Caco-2 (cell line): ENCODE measurements around the gene BAHCC1. TPM values are rescaled to one million over a fixed set of nuclear protein-coding genes. Genes with fewer than 3 reads are reported as not detected.

Experiments used
- BruUV-seq: library from RNA; stranded (reverse); fragments of 400-500 nt; replicated peaks from 2 replicates; lab custom pipeline; 2021; lab: Mats Ljungman, UMichigan
- CTCF ChIA-PET: fragments of 300-600 bp; sonication (Branson Sonifier 250); formaldehyde crosslinking; loops from one replicate; lab custom pipeline; 2022; ENCODE audit warnings: antibody characterized with exemption; lab: Charles Lee
- POLR2A ChIA-PET: fragments of 300-600 bp; sonication (Branson Sonifier 250); formaldehyde crosslinking; loops from one replicate; lab custom pipeline; 2022; ENCODE audit warnings: antibody characterized with exemption; lab: Charles Lee
- DNase-seq, 2 experiments: peaks; one replicate each; pipeline versions ENCODE4 v3.0.0 to v3.0.0-alpha.2; 2020 to 2022
- H3K27me3 ChIP-seq: replicated peaks from 2 replicates; pipeline ENCODE4 v1.6.0; 2011; ENCODE audit warnings: low read length; ENCODE audit not compliant: control insufficient read depth, insufficient read depth
- H3K36me3 ChIP-seq: 2 replicates; pipeline ENCODE4 v1.5.1; 2011; ENCODE audit warnings: low read length; ENCODE audit not compliant: control insufficient read depth, insufficient read depth
- H3K4me1 ChIP-seq: fragments of 250-450 bp; sonication (Bioruptor Pico); 2 replicates; pipeline ENCODE4 v1.5.1; 2020; ENCODE audit warnings: mild to moderate bottlenecking
- H3K4me3 ChIP-seq: 2 replicates; pipeline ENCODE4 v1.5.1; 2011; ENCODE audit warnings: low read depth, mild to moderate bottlenecking, control low read depth, low read length
- H3K9me3 ChIP-seq: fragments of 250-450 bp; sonication (Bioruptor Pico); 2 replicates; pipeline ENCODE4 v1.5.1; 2020; ENCODE audit warnings: mild to moderate bottlenecking, moderate library complexity
- H3K27ac Mint-ChIP-seq: one replicate; pipeline ENCODE4 v1.8.0; 2022; ENCODE audit warnings: mixed read lengths; ENCODE audit not compliant: unreplicated experiment
- H3K27me3 Mint-ChIP-seq: one replicate; pipeline ENCODE4 v1.8.0; 2022; ENCODE audit warnings: mixed read lengths; ENCODE audit not compliant: insufficient read depth, unreplicated experiment
- H3K36me3 Mint-ChIP-seq: one replicate; pipeline ENCODE4 v1.8.0; 2022; ENCODE audit warnings: mild to moderate bottlenecking, mixed read lengths; ENCODE audit not compliant: insufficient read depth, unreplicated experiment
- H3K4me1 Mint-ChIP-seq: one replicate; pipeline ENCODE4 v1.8.0; 2022; ENCODE audit warnings: low read depth, mixed read lengths; ENCODE audit not compliant: unreplicated experiment
- H3K4me3 Mint-ChIP-seq: one replicate; pipeline ENCODE4 v1.8.0; 2022; ENCODE audit warnings: mild to moderate bottlenecking, moderate library complexity, mixed read lengths; ENCODE audit not compliant: unreplicated experiment
- H3K9me3 Mint-ChIP-seq: one replicate; pipeline ENCODE4 v1.8.0; 2022; ENCODE audit warnings: mixed read lengths; ENCODE audit not compliant: unreplicated experiment
- intact Hi-C: fragments of 100-400 bp; cut with micrococcal nuclease; formaldehyde crosslinking; loops from one replicate; pipeline ENCODE4 v1.10.0; 2022; ENCODE audit not compliant: unreplicated experiment
- total RNA-seq: library from RNA; stranded (reverse); gene quantifications from 2 replicates; pipeline ENCODE4 v1.2.3, GENCODE V29; 2022
- TF ChIP-seq, protein P1 (sequence below), 2 experiments: fragments of 200-600 bp in 1 of 2; IDR thresholded peaks; 1 replicate in 1 of 2; 2 replicates in 1 of 2; pipeline versions ENCODE4 v1.5.1 to v1.8.0; 2011 to 2022; ENCODE audit warnings: antibody characterized with exemption in 1 of 2, control low read depth in 1 of 2, inconsistent platforms in 1 of 2, low read depth in 1 of 2, low read length in 1 of 2, mild to moderate bottlenecking in 1 of 2, moderate library complexity in 1 of 2; ENCODE audit not compliant: insufficient read depth in 1 of 2, severe bottlenecking in 1 of 2, unreplicated experiment in 1 of 2

Gene BAHCC1
- total RNA-seq, 1 experiment from 2014 or later = 10.2 TPM

- Mint-ChIP-seq H3K27me3 (no peaks in the 10 kb centered on the region), H3K36me3 (peaks cover 5% of the 10 kb centered on the region), H3K4me3 (no peak overlapping the region), H3K9me3 (no peaks in the 10 kb centered on the region), H3K4me1 (no peaks in the 10 kb centered on the region), H3K27ac (no peak overlapping the region)
- ChIA-PET POLR2A (no interaction called here), CTCF (interaction anchor here (3.6 kb wide), 1 partner anchor 41 kb away, joined by 17 read pairs; no protein-coding TSS in a partner anchor)
- H3K27me3 ChIP-seq = no peaks in the 10 kb centered on the region
- H3K9me3 ChIP-seq = no peaks in the 10 kb centered on the region
- H3K4me3 ChIP-seq = no peak overlapping the region
- no peak for DNase-seq
- peaks cover 14% of the 10 kb centered on the region for H3K4me1 ChIP-seq
- TF ChIP-seq, protein P1, sequence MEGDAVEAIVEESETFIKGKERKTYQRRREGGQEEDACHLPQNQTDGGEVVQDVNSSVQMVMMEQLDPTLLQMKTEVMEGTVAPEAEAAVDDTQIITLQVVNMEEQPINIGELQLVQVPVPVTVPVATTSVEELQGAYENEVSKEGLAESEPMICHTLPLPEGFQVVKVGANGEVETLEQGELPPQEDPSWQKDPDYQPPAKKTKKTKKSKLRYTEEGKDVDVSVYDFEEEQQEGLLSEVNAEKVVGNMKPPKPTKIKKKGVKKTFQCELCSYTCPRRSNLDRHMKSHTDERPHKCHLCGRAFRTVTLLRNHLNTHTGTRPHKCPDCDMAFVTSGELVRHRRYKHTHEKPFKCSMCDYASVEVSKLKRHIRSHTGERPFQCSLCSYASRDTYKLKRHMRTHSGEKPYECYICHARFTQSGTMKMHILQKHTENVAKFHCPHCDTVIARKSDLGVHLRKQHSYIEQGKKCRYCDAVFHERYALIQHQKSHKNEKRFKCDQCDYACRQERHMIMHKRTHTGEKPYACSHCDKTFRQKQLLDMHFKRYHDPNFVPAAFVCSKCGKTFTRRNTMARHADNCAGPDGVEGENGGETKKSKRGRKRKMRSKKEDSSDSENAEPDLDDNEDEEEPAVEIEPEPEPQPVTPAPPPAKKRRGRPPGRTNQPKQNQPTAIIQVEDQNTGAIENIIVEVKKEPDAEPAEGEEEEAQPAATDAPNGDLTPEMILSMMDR (IDR thresholded peaks at IDR 0.05; ENCODE audit: insufficient read depth in 1 of 2, low read depth in 1 of 2, low read length in 1 of 2, severe bottlenecking in 1 of 2, unreplicated experiment in 1 of 2) = no peak
- no TSS peak for BruUV-seq
- intact Hi-C loops = loop anchor here (2.0 kb wide), 1 partner anchor 41 kb away; no protein-coding TSS in a partner anchor
- H3K36me3 ChIP-seq = no peaks in the 10 kb centered on the region
Measured at GRCh38 chr17:81481815-81482505, 86.7 kb downstream of the BAHCC1 start.

DNA sequence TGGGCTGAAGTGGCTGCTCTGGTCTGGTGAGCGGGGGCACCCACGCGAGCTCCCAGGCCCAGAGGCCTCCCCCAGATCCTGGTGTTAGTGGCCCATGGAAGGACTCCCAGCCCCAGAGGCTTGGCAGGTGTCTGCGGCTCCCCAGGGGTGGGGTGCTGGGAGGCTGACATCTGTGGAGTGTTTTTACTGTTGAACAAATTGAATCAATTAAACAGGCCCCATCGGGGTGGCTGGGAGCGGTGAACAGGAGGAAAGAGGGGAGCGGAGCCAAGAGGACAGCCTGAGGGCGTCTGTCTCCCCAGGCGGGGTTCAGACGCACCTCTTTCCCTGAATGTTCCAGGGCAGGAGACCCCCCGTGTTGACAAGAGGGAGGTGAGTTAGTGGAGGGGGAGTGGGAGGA, 87.4 kb downstream of the BAHCC1 start:
- H3K9me3 Mint-ChIP-seq = no peaks in the 10 kb centered on the region

More for the DNA sequence above, 87.4 kb downstream of the BAHCC1 start:
- Mint-ChIP-seq H3K4me3 (peak overlapping the region; percentile 30), H3K27me3 (no peaks in the 10 kb centered on the region), H3K36me3 (peaks cover 5% of the 10 kb centered on the region), H3K4me1 (no peaks in the 10 kb centered on the region), H3K27ac (peak overlapping the region; percentile 29)
- no TSS peak for BruUV-seq
- Histone ChIP-seq H3K36me3 (no peaks in the 10 kb centered on the region), H3K27me3 (no peaks in the 10 kb centered on the region), H3K4me3 (no peak overlapping the region), H3K4me1 (peaks cover 14% of the 10 kb centered on the region), H3K9me3 (no peaks in the 10 kb centered on the region)
- TF ChIP-seq, protein P1 (IDR thresholded peaks at IDR 0.05; ENCODE audit: insufficient read depth in 1 of 2, low read depth in 1 of 2, low read length in 1 of 2, severe bottlenecking in 1 of 2, unreplicated experiment in 1 of 2) = no peak
- intact Hi-C loops = no loop called here
- CTCF ChIA-PET = interaction anchor here (3.6 kb wide), 1 partner anchor 42 kb away, joined by 17 read pairs; no protein-coding TSS in a partner anchor
- POLR2A ChIA-PET = interaction anchor here (1.0 kb wide), 1 partner anchor 88 kb away, joined by 3 read pairs; the partner anchor contains the start of gene BAHCC1
- no peak for DNase-seq
